Mammary epithelial cell (primary cell): ENCODE data around the gene MAU2.

Experiments
- EZH2 ChIP-seq: IDR thresholded peaks from 2 replicates; pipeline ENCODE4 v1.6.1; 2012; ENCODE audit warnings: low read length, inconsistent platforms, borderline replicate concordance
- TF ChIP-seq, protein P1 (sequence below), 2 donors: IDR thresholded peaks in 1 of 2; conservative IDR thresholded peaks in 1 of 2; 2 replicates each; pipeline ENCODE4 v1.5.1; 2011 to 2012; ENCODE audit warnings: inconsistent platforms in 2 of 2, low read length in 2 of 2, mild to moderate bottlenecking in 2 of 2, control low read depth in 1 of 2, low read depth in 1 of 2; ENCODE audit not compliant: insufficient read depth in 1 of 2; ENCODE audit errors: extremely low read depth in 1 of 2

DNA sequence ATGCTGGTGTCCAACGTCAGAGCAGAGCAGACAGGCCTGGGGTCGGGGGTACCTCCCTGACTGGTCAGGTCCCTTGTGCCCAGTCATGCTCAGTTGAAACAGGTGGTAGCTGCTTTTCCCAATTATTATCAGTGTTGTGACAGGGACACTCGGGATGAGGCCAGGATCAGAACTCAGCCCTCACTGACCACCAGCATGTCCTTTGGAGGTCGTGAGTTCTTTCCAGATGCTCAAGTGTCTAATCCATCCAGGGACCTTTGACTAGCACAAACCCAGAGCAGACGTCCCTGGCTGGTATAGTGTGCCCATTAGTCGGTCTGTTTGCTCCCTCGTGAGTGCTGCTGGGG, 22.4 kb downstream of the MAU2 start:
- TF ChIP-seq, protein P1, sequence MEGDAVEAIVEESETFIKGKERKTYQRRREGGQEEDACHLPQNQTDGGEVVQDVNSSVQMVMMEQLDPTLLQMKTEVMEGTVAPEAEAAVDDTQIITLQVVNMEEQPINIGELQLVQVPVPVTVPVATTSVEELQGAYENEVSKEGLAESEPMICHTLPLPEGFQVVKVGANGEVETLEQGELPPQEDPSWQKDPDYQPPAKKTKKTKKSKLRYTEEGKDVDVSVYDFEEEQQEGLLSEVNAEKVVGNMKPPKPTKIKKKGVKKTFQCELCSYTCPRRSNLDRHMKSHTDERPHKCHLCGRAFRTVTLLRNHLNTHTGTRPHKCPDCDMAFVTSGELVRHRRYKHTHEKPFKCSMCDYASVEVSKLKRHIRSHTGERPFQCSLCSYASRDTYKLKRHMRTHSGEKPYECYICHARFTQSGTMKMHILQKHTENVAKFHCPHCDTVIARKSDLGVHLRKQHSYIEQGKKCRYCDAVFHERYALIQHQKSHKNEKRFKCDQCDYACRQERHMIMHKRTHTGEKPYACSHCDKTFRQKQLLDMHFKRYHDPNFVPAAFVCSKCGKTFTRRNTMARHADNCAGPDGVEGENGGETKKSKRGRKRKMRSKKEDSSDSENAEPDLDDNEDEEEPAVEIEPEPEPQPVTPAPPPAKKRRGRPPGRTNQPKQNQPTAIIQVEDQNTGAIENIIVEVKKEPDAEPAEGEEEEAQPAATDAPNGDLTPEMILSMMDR (conservative IDR thresholded peaks at IDR 0.05 in 1 of 2, IDR thresholded peaks at IDR 0.05 in 1 of 2; ENCODE audit: extremely low read depth in 1 of 2, insufficient read depth in 1 of 2, low read depth in 1 of 2, low read length in 2 of 2): no peak
- no peak for TF ChIP-seq EZH2
